GM23248 (cell line): ENCODE measurements around the gene TBX21. TPM values are rescaled to one million over a fixed set of nuclear protein-coding genes. Genes with fewer than 3 reads are reported as not detected.

Experiments used
- DNase-seq: peaks from one replicate; pipeline ENCODE4 v3.0.0-alpha.2; 2015
- H2AFZ ChIP-seq: fragments of 200-600 bp; sonication (generic); 2 replicates; pipeline ENCODE4 v1.6.1; 2016; ENCODE audit warnings: antibody characterized with exemption
- H3F3A ChIP-seq: fragments of 200-600 bp; sonication (generic); 2 replicates; pipeline ENCODE4 v1.6.1; 2016; ENCODE audit warnings: mild to moderate bottlenecking, antibody characterized with exemption, mixed run types; ENCODE audit not compliant: insufficient read depth
- H3K27ac ChIP-seq: fragments of 200-600 bp; sonication (generic); 2 replicates; pipeline ENCODE4 v1.5.1; 2016; ENCODE audit warnings: mild to moderate bottlenecking
- H3K27me3 ChIP-seq: fragments of 200-600 bp; sonication (generic); replicated peaks from 2 replicates; pipeline ENCODE4 v1.6.1; 2016; ENCODE audit warnings: mild to moderate bottlenecking; ENCODE audit not compliant: insufficient read depth
- H3K36me3 ChIP-seq: fragments of 200-600 bp; sonication (generic); 2 replicates; pipeline ENCODE4 v1.6.1; 2016; ENCODE audit warnings: low read depth, mild to moderate bottlenecking
- H3K4me1 ChIP-seq: fragments of 200-600 bp; sonication (generic); 2 replicates; pipeline ENCODE4 v1.6.1; 2016; ENCODE audit warnings: mild to moderate bottlenecking; ENCODE audit not compliant: insufficient read depth
- H3K4me2 ChIP-seq: fragments of 200-600 bp; sonication (generic); one replicate; pipeline ENCODE4 v1.6.1; 2016; ENCODE audit warnings: mild to moderate bottlenecking; ENCODE audit not compliant: unreplicated experiment
- H3K4me3 ChIP-seq: fragments of 200-600 bp; sonication (generic); 2 replicates; pipeline ENCODE4 v1.5.1; 2016; ENCODE audit warnings: mild to moderate bottlenecking
- H3K79me2 ChIP-seq: fragments of 200-600 bp; sonication (generic); 2 replicates; pipeline ENCODE4 v1.6.1; 2016; ENCODE audit warnings: mild to moderate bottlenecking; ENCODE audit not compliant: insufficient read depth
- H3K9ac ChIP-seq: fragments of 200-600 bp; sonication (generic); 2 replicates; pipeline ENCODE4 v1.6.1; 2016; ENCODE audit warnings: mild to moderate bottlenecking
- H3K9me2 ChIP-seq: fragments of 200-600 bp; sonication (generic); 2 replicates; pipeline ENCODE4 v1.6.1; 2016; ENCODE audit warnings: mixed run types, mild to moderate bottlenecking, moderate library complexity; ENCODE audit not compliant: insufficient read depth
- H3K9me3 ChIP-seq: fragments of 200-600 bp; sonication (generic); one replicate; pipeline ENCODE4 v1.6.1; 2017; ENCODE audit warnings: low read depth
- H4K20me1 ChIP-seq: fragments of 200-600 bp; sonication (generic); 2 replicates; pipeline ENCODE4 v1.6.0; 2016; ENCODE audit not compliant: insufficient read depth
- EZH2 ChIP-seq: fragments of 200-600 bp; sonication (generic); IDR thresholded peaks from 2 replicates; pipeline ENCODE4 v1.6.1; 2018; ENCODE audit warnings: antibody characterized with exemption, mild to moderate bottlenecking; ENCODE audit not compliant: insufficient read depth, poor library complexity, severe bottlenecking
- EZH2phosphoT487 ChIP-seq: fragments of 200-600 bp; sonication (generic); IDR thresholded peaks from 2 replicates; pipeline ENCODE4 v1.6.1; 2018; ENCODE audit warnings: antibody characterized with exemption, moderate library complexity, mild to moderate bottlenecking, low read depth; ENCODE audit not compliant: insufficient read depth
- WGBS, 2 experiments: methylation state at CpG; one replicate each; pipeline ENCODE4 v1.1.6; 2015 to 2017; ENCODE audit warnings: low lambda C conversion rate in 2 of 2, low coverage in 1 of 2; ENCODE audit errors: missing lambda C conversion rate in 2 of 2; 5-methylcytosine and 5-hydroxymethylcytosine counted together
- in situ Hi-C: fragments of 300-500 bp; cut with MboI; formaldehyde crosslinking; loops from 2 replicates; pipeline ENCODE4 v1.15.0; 2020
- polyA plus RNA-seq: library from polyadenylated mRNA; unstranded; fragments of >200 nt; fragmentation: Nextera tagmentation; extraction: Ambion mirVana; gene quantifications from 2 replicates; pipeline ENCODE4 v1.2.1, GENCODE V29; 2016
- total RNA-seq: library from RNA; depleted of rRNA; stranded (reverse); fragments of >200 nt; shearing (Covaris generic); gene quantifications from 2 replicates; pipeline ENCODE4 v1.2.3, GENCODE V29; 2014

The TBX21 gene
- total and polyA plus RNA-seq, 2 experiments from 2014 or later: not detected

- H3K4me3 ChIP-seq: no peak overlapping the region
- H3K9me2 ChIP-seq: no peaks in the 10 kb centered on the region
- H2AFZ ChIP-seq: no peak overlapping the region
- peaks cover 53% of the 10 kb centered on the region for H3K27me3 ChIP-seq
- no peak for DNase-seq
- no peaks in the 10 kb centered on the region for H3F3A ChIP-seq
- no peak for TF ChIP-seq EZH2
- no peak for TF ChIP-seq EZH2phosphoT487
- no peak overlapping the region for H3K27ac ChIP-seq
- no peaks in the 10 kb centered on the region for H4K20me1 ChIP-seq
- peak overlapping the region; percentile 28 for H3K4me2 ChIP-seq
- H3K79me2 ChIP-seq: no peaks in the 10 kb centered on the region
- peaks cover 19% of the 10 kb centered on the region for H3K4me1 ChIP-seq
- in situ Hi-C loops: no loop called here
- H3K9me3 ChIP-seq: no peaks in the 10 kb centered on the region
- no peak overlapping the region for H3K9ac ChIP-seq
- 45% methylated on average over 8 of the region's 8 CpGs for WGBS, 2 experiments
- H3K36me3 ChIP-seq: no peaks in the 10 kb centered on the region
Measured at GRCh38 chr17:47718634-47719405, 14.2 kb upstream of the TBX21 start.

GRCh38 chr17:47719411-47720152, 13.5 kb upstream of the TBX21 start:
- Histone ChIP-seq H2AFZ (no peak overlapping the region), H3K9me2 (no peaks in the 10 kb centered on the region), H3K9me3 (no peaks in the 10 kb centered on the region), H3K9ac (no peak overlapping the region), H3K4me3 (no peak overlapping the region), H3K4me1 (peaks cover 19% of the 10 kb centered on the region), H3K4me2 (peak overlapping the region; percentile 28), H3K36me3 (no peaks in the 10 kb centered on the region), H4K20me1 (no peaks in the 10 kb centered on the region), H3K27me3 (peaks cover 47% of the 10 kb centered on the region), H3F3A (no peaks in the 10 kb centered on the region), H3K27ac (no peak overlapping the region), H3K79me2 (no peaks in the 10 kb centered on the region)
- peak; percentile 83 for DNase-seq
- WGBS, 2 experiments: 57% methylated on average over 9 of the region's 9 CpGs
- TF ChIP-seq EZH2phosphoT487 (no peak), EZH2 (no peak)
- in situ Hi-C loops: no loop called here

- no peaks in the 10 kb centered on the region for H3K36me3 ChIP-seq
- DNase-seq: no peak
- H3K9ac ChIP-seq: no peak overlapping the region
- no peaks in the 10 kb centered on the region for H3K9me2 ChIP-seq
- no peak overlapping the region for H3K4me3 ChIP-seq
- in situ Hi-C loops: no loop called here
- no peaks in the 10 kb centered on the region for H3K9me3 ChIP-seq
- H3K4me2 ChIP-seq: no peak overlapping the region
- no peak for TF ChIP-seq EZH2phosphoT487
- no peak for TF ChIP-seq EZH2
- peaks cover 46% of the 10 kb centered on the region for H3K27me3 ChIP-seq
- no peaks in the 10 kb centered on the region for H3K79me2 ChIP-seq
- H4K20me1 ChIP-seq: no peaks in the 10 kb centered on the region
- H3K27ac ChIP-seq: no peak overlapping the region
- H3K4me1 ChIP-seq: peaks cover 19% of the 10 kb centered on the region
- WGBS, 2 experiments: 58 to 59% methylated on average over 11 of the region's 11 CpGs
- no peaks in the 10 kb centered on the region for H3F3A ChIP-seq
- H2AFZ ChIP-seq: no peak overlapping the region
Measured at GRCh38 chr17:47720196-47720595, 12.8 kb upstream of the TBX21 start.

- Histone ChIP-seq H3K4me1 (peaks cover 19% of the 10 kb centered on the region), H3K9me2 (no peaks in the 10 kb centered on the region), H3K9me3 (no peaks in the 10 kb centered on the region), H3K9ac (no peak overlapping the region), H2AFZ (no peak overlapping the region), H3K27me3 (peaks cover 47% of the 10 kb centered on the region), H4K20me1 (no peaks in the 10 kb centered on the region), H3F3A (no peaks in the 10 kb centered on the region), H3K27ac (no peak overlapping the region), H3K79me2 (no peaks in the 10 kb centered on the region), H3K4me3 (no peak overlapping the region), H3K36me3 (no peaks in the 10 kb centered on the region), H3K4me2 (peak overlapping the region; percentile 17)
- TF ChIP-seq EZH2: no peak
- no peak for TF ChIP-seq EZH2phosphoT487
- peak; percentile 78 for DNase-seq
- 6 to 9% methylated on average over 24 to 36 of the region's 36 CpGs for WGBS, 2 experiments
- in situ Hi-C loops: no loop called here
Measured at GRCh38 chr17:47720754-47721533, 12.1 kb upstream of the TBX21 start.
